ENCODE results near the gene SPAG7.

SPAG7 gene

DNA sequence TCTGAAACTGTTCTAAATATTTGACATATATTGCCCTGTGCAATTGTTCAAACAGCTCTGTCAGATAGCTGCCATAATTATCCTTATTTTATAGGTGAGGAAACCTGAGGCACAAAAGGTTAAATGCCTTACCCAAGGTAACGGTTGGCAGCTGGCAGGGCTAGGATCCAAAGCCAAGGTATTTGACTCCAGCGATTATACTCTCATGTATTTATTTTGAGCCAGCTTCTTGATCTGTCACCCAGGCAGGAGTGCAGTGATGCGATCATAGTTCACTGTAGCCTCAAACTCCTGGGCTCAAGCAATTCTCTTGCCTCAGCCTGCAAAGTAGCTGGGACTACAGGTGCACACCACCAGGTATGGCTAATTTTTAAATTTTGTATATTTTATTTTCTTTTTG is 9.5 kb downstream of the SPAG7 start:
- DNase-seq (ENCODE audit: insufficient read length, low spot score) (no peak), FAIRE-seq (no peak)
- TF ChIP-seq, protein P1, sequence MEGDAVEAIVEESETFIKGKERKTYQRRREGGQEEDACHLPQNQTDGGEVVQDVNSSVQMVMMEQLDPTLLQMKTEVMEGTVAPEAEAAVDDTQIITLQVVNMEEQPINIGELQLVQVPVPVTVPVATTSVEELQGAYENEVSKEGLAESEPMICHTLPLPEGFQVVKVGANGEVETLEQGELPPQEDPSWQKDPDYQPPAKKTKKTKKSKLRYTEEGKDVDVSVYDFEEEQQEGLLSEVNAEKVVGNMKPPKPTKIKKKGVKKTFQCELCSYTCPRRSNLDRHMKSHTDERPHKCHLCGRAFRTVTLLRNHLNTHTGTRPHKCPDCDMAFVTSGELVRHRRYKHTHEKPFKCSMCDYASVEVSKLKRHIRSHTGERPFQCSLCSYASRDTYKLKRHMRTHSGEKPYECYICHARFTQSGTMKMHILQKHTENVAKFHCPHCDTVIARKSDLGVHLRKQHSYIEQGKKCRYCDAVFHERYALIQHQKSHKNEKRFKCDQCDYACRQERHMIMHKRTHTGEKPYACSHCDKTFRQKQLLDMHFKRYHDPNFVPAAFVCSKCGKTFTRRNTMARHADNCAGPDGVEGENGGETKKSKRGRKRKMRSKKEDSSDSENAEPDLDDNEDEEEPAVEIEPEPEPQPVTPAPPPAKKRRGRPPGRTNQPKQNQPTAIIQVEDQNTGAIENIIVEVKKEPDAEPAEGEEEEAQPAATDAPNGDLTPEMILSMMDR (IDR thresholded peaks at IDR 0.05; ENCODE audit: insufficient read depth, missing control alignments) = no peak

DNA sequence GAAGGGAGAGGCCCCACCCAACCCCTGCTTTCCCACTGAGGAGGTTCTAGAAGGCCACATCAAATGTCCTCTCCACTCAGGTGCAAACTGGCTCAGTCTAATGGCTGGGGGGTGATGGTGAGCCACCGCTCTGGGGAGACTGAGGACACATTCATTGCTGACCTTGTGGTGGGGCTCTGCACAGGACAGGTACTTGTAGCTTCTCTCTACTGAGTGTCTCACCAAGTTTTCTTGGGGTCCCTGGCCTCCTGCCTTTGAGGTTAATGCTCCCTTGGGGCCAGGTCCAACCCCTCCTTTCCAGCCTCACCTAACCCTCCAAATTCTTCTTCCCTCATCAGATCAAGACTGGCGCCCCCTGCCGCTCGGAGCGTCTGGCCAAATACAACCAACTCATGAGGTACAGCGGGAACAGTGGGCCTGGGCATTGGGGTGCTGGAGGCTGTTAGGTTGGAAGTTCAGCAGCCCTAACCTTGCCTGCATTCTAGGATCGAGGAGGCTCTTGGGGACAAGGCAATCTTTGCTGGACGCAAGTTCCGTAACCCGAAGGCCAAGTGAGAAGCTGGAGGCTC is 11.0 kb downstream of the SPAG7 start:
- FAIRE-seq (no peak), DNase-seq (ENCODE audit: insufficient read length, low spot score) (no peak)
- TF ChIP-seq, protein P1 (IDR thresholded peaks at IDR 0.05; ENCODE audit: insufficient read depth, missing control alignments) = no peak

DNA sequence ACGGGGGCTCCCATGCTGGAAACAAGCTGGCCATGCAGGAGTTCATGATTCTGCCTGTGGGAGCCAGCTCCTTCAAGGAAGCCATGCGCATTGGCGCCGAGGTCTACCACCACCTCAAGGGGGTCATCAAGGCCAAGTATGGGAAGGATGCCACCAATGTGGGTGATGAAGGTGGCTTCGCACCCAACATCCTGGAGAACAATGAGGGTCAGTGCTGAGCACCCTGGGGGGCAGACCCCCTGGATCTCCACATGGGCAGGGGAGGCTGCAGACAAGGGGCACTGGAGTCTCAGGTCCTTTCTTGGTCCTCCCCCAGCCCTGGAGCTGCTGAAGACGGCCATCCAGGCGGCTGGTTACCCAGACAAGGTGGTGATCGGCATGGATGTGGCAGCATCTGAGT is 12.5 kb downstream of the SPAG7 start:
- TF ChIP-seq, protein P1 (IDR thresholded peaks at IDR 0.05; ENCODE audit: insufficient read depth, missing control alignments) = no peak
- no peak for FAIRE-seq
- no peak for DNase-seq (ENCODE audit: insufficient read length, low spot score)

DNA sequence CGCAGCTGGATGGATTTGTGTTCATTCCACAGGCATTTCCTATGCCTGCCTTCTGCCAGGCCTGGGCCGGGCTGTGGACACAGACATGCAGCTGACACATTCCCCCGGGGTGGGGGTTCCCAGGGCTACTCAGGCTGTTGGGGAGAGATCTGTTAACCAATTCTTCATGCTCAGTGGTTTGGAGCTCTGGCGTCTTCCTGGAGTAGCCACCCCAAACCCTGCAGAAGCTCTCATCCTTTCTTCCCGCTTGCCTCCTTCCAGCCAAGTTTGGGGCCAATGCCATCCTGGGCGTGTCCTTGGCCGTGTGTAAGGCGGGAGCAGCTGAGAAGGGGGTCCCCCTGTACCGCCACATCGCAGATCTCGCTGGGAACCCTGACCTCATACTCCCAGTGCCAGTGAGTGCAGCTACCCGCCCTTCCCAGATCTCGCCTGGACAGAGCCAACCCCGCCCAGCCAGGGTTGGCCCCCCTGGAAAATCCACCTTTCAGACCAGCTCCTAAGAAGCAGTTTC is 14.1 kb downstream of the SPAG7 start:
- FAIRE-seq = no peak
- TF ChIP-seq, protein P1 (IDR thresholded peaks at IDR 0.05; ENCODE audit: insufficient read depth, missing control alignments) = no peak
- no peak for DNase-seq (ENCODE audit: insufficient read length, low spot score)

DNA sequence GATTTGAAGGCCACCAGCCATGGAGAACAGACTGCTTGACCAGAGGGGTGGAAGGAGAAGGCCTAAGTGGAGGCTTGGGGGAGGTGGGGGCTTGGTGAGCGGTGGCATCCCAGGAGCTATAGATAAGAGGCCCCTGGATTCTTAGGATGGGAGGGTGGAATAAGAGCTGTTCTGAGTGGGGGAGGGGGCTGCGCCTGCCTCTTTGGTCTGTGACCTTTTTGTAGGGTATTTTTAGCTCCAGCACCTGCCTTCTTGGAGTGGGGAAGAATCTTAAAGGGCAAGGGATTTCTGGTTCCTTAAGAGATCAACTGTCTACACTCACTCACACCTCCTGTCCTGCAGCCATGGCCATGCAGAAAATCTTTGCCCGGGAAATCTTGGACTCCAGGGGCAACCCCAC is 16.1 kb downstream of the SPAG7 start:
- DNase-seq (ENCODE audit: insufficient read length, low spot score) (no peak), FAIRE-seq (no peak)
- TF ChIP-seq, protein P1 (IDR thresholded peaks at IDR 0.05; ENCODE audit: insufficient read depth, missing control alignments) = no peak

DNA sequence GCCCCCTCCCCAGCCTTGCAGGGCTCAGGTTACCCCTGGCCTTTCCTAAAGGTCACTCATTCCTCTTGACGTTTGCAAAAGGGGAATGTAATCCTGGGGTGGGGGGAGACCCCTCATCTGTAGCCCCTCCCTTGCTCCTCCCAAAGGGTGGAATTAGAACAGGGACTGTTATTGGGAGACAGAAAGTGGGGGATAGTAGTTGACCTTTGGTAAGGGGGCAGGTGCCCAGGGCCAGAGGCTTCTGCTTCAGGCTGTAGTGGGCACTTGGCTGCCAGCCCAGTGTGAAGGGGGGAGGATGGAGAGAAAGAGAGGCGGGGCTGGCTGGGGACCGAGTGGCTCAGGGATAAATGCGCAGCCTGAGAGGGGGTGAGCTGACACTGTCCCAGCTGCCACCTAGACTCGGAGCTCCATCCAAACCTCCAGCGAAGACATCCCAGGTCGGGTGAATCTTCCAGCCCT is 16.8 kb downstream of the SPAG7 start, which contains the start of gene ENO3:
TSS of gene ENO3 (plus strand) at position 374 of the 459 bp plus-strand sequence. CDS start 711 bp downstream, outside the sequence.
- FAIRE-seq (no peak), DNase-seq (ENCODE audit: insufficient read length, low spot score) (peak; percentile 67)
- TF ChIP-seq, protein P1 (IDR thresholded peaks at IDR 0.05; ENCODE audit: insufficient read depth, missing control alignments) = no peak

DNA sequence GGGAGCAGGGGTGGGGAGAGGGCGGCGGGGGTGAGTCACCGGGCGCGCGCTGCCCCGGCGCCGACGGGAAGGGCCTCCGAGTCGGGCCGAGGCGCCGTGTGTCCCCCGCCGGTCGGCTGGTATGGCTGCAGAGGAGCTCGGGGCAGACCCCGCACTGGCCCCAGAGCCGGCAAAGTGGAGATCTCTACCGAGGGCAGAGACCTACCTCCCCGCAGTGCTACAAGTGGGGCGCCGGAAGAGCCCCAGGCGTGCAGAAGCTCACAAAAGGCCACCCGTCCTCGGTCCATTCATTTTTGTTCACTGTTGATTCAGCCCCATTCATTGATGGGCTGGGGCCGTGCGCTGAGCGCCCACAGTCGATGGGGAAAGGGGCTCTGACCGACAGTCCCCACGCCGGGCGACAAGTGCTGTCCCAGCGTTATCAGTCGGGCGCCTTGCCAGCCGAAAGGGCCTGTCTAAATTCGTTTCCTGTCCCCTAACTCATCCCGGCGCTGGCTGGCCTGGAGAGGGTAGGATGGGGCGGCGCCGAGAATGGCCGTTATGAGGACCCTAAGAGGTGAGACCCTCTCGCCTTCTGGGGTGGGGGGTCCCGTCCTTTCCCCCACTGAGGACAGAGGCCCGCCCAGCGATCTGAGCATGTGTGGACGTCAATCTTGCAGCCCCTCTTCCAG is 17.4 kb downstream of the SPAG7 start:
- no peak for DNase-seq (ENCODE audit: insufficient read length, low spot score)
- no peak for FAIRE-seq
- TF ChIP-seq, protein P1 (IDR thresholded peaks at IDR 0.05; ENCODE audit: insufficient read depth, missing control alignments) = no peak
